ENCODE measurements around the gene IL10RB.

The IL10RB gene

DNA sequence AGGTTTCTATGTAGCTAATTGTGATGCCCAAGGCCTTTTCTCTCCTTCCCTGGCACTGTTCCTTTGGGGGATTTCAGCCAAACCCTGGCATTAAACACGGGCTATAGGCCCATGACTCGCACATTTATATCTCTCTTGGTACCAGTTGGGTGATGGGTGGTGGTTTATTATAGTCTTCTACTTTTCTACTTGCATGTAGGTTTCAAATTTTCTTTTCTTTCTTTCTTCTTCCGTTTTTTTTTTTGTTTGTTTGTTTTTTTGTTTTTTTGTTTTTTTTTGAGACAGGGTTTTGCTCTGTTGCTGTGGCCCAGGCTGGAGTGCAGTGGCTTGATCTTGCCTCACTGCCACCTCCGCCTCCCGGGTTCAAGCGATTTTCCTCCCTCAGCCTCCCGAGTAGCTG lies 1.1 kb downstream of the IL10RB start:
- peak; percentile 11 for DNase-seq (ENCODE audit: low read depth)

DNA sequence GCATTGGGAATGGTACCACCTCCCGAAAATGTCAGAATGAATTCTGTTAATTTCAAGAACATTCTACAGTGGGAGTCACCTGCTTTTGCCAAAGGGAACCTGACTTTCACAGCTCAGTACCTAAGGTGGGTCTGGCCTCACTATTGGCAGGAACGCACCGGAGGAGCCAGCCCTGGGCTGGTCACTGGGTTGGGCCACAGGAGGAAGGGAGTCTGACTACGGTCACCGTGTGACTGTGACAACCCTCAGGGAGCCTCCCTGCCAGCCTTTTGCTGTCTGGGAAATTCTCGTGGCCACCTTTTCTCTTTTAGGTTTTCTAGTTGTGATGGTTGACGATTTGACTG lies 2.2 kb downstream of the IL10RB start:
- DNase-seq (ENCODE audit: low read depth): no peak

DNA sequence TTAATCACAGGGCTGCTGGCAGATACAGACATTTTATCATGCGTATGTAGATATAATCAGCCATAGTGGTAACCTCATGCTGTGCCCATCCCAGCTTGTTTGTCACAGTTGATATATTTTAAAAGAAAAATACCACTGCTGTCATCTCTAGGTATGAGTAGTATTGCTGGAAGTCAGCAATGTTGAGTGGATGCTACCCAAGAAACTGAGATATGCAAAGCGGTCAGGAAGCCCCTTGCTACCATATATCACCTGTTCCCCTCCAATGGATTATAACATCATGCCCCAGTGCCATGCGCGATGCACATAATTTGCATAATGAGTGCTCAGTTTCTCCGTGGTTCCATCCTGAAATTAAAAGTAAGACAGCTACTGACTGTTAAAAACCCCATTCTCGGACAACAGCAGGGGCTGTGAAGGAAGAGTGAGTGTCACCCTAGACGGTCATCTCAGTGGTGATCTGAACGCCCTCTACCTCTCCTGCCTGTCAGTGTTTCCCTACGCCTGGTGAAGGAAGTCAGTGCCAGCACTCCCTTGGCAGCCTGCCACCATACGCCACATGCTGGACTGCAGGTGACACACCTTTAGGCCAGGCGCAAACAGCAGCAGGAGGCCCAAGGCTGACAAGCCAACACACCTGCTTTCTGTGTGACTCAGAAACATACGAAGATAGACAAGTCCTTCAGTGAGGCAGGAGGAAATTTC lies 2.7 kb downstream of the IL10RB start:
- DNase-seq (ENCODE audit: low read depth): no peak

DNA sequence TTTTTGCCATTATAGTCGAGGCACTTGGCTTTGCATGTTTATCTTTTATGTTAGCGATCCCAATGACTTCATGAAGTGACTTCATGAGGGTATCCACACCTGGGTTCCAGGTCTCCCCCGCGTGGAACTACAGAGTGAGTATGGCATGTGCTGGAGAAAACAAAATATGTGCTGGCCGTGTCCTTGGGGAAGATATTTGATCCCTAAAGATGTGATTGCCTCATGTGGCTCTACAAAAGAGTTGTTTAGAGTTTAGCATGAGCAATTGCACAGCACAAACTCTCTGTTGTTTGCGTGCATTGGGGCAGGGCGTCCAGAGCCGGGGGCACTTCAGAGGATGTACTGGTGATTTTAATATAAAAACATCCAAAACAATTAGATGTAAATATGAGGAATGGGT lies 4.8 kb downstream of the IL10RB start:
- no peak for DNase-seq (ENCODE audit: low read depth)

DNA sequence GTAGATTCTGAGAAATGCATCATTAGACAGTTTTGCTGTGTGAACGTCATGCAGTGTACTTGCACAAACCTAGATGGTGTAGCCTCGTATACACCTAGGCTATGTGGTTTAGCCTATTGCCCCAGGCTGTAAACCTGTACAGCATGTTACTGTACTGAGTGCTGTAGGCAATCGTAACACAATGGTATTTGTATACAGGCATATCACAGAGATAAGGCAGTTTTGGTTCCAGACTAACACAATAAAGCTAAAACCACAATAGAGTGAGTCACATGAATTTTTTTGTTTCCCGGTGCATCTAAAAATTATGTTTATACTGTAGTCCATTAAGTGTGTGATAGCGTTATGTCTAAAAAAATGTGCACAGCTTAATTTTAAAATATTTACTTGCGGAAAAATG lies 6.9 kb downstream of the IL10RB start:
- DNase-seq (ENCODE audit: low read depth): peak; percentile 34

DNA sequence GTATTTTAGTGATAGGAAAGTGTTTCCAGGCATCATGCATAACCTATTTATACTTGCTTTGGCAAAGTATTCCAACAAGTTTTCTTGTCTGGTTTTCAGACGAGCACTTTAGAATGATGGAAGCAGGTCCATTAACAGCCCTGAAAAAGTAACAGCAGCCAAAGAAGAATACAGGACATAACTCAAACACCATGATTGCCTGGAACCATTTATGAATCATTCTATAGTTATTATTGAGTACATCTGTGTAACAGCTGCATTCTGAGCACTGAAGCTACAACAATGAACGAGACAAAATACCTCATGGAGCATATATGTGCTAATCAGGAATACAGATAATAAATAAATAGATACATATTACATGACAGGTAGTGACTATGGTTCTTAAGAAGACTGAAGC lies 12.6 kb downstream of the IL10RB start:
- DNase-seq (ENCODE audit: low read depth): peak; percentile 34

DNA sequence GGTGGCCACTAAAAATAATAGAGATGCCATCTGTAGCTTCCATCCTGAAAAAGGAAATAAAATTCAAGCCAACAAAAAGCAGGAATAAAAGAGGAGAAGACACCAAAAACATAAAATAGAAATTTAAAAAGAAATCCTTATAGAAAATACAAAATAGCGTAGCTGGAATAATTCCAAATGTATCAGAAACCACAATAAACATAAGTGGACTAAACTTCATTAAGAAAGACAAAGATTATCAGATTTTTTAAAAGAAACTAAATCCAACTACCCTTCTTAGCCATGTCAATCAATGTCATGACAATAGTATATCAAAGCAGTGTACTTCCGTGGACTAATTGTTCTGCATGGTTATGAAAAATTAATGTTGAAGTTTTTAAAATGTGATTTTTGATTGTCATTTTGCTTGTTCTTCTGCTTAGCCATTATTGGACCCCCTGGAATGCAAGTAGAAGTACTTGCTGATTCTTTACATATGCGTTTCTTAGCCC lies 13.2 kb downstream of the IL10RB start:
- DNase-seq (ENCODE audit: low read depth): no peak

DNA sequence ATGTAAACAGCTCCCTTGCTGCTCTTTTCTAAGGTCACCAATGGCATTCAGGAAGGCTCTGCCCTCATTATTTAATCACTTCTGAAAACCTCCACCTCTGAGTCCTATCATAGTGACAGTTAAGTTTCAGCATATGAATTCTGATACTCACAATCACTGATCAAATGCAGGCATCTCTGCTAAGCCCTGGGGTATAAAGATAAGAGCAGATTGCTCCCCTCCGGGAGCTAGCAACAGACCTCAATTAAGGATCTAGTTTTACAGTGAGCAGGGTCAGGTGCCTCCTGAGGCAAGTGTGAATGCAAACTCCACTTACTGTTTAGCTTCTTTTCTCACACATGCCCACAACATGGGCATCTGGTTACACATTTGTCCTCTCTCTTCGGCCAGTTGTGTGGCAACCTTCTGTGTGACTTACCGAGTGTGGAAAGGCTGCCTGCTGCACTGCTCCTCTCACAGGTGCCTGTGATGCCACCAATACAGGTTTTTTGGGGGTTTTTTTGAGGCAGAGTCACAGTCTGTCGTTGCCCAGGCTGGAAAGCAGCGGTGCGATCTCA lies 15.0 kb downstream of the IL10RB start:
- no peak for DNase-seq (ENCODE audit: low read depth)

DNA sequence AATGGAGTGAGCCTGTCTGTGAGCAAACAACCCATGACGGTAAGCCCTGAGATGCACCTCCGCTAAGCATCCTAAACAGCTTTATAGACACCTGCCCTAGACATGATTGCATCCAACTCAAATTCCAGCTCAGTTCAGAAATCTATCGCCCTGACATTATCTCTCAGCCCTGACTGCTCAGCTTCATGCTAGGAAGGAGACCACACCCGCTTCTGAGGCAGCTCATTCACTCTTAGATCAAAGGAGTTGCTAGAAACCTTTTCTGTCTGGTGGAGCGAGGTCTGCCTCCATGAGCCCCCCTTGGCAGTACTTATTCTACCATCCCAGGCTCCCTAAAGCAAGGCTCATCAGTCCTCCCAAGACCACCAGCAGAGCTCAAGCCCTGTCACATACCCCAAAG lies 17.0 kb downstream of the IL10RB start:
- DNase-seq (ENCODE audit: low read depth): no peak

DNA sequence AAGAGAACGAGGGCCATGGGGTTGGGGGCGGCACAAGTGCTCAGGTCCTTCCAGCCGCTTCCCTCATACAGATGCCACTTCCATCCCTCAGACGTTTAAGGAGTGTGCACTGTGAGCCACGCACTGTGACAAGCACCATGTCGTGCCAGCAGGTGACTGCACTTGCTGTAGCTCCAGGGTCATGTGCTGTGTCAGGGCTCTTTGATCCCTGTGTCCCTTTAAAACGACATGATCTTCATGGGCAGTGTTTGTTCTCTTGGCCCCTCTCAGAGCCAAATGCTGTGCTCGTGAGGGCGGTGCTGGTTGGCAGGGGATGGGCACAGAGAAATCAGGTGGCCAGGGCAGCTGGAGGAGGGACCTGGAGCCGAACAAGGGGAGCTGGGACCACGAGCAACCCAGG lies 19.9 kb downstream of the IL10RB start:
- no peak for DNase-seq (ENCODE audit: low read depth)

DNA sequence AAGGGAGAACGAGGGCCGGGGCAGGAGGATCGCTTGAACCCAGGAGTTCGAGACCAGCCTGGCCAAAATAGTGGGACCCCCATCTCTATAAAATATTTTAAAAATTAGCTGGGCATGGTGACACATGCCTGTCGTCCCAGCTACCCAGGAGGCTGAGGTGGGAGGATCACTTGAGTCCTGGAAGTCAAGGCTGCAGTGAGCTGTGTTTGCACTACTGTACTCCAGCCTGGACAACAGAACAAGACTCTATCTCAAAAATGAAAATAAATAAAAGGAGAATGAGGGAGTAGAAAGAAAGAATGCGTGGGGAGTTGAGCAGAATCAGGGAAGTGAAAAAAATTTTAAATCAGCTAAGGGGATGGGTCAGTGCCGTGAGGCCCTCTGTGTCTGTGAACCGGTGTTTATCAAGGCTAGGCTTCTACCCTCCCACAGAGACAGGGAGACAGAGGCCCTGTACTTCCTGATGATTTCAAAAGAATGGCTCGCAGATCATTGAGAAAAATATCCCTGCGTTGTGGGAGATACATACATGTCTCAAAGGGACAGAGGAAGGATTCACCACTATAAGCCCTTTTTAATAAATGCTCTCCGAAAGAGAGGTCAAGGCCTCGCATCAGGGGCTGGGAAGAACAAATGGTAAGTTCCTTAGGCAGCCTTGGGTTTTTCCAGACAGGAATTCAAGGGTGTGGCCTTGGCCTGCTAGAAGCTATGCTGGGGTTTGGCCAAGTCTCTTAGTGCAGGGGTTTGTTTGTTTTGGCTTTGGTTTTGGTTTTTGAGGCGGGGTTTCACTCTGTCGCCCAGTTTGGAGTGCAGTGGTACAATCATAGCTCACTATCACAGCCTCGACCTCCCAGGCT lies 20.7 kb downstream of the IL10RB start:
- peak; percentile 82 for DNase-seq (ENCODE audit: low read depth)

DNA sequence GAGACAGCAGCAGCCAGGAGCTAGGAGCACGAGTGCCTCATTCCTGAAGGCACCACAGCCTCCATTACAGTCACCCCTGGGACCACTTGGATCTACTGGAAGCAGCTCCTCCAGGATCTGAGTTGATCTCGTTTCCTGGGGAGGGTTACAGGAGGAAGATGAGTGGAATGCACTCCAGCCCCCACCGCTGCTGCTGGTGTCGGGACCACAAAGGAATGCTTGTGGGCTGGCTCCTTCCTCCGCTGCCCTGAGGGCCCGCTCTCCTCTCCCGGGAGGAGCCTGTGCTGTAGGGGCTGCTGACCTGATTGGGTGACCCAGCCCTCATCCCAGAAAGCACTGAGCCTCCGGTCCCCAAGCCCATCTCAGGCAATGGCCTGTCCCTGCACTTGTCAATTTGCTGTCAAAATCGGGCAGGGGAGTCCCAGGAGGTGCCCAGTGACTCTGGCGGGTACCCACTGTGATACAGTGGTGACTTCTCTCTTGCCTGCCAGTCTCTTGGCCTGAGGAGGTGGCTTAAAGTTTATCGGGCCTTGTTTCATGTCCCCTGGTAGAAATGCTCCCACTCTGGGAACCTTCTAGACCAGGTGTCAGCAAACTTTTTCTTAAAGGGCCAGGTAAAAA lies 23.1 kb downstream of the IL10RB start:
- peak; percentile 85 for DNase-seq (ENCODE audit: low read depth)

DNA sequence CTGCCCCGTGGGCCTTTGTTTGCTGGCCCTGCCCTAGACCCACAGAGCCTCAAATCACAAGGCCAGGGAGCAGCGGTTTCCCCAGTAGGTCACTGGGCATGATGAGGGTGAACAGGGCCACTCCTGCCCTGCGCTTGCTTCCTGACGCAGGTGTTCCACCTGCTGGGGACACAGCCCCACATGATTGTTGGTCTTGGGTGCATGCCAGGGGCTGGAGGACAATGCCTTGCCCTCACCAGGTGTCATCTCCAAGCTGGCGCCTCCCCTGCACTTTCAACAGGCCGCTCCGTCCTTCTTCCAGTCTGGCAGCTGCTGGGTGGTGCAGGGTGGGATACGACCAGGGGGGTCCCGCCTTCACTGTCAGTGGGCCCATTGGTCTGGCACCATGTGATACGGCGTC lies 24.3 kb downstream of the IL10RB start:
- no peak for DNase-seq (ENCODE audit: low read depth)

DNA sequence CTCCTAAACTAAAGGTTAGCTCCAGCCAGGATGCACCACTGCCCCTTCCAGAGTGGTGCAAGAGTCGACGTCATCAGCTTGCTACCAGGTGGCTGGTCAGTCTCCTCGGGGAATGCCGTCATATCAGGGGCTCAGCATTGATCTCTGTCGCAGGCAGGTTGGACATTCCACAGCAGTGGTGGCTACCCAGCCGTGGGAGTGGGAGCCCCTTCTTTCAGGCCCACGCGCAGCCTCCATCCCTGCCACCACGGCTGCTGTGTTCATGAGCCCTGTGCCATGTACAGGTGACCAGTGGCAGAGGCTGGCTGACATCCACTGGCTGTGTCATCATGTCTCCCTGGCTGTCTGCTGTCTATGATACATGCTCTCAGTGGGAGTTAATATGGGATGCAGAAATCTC lies 25.5 kb downstream of the IL10RB start:
- DNase-seq (ENCODE audit: low read depth): no peak

DNA sequence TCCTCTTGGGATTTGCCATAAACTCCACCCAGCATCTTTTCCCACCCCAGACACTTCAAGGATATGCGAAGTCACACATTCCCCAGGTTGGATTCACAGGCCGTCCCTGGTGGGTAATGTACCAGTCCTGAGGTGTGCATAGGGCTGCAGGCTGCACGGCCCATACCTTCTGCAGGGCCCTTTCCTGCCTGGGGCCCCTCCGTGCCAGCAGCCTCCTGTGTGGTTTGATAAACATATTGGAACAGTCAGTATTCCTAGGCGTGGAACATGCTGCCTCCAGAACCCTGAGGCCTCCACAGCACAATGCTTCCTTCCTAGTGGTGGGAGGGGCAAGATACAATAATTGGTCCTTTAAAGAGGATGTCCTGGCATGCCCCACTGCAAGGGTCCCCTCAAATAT lies 26.6 kb downstream of the IL10RB start:
- no peak for DNase-seq (ENCODE audit: low read depth)

DNA sequence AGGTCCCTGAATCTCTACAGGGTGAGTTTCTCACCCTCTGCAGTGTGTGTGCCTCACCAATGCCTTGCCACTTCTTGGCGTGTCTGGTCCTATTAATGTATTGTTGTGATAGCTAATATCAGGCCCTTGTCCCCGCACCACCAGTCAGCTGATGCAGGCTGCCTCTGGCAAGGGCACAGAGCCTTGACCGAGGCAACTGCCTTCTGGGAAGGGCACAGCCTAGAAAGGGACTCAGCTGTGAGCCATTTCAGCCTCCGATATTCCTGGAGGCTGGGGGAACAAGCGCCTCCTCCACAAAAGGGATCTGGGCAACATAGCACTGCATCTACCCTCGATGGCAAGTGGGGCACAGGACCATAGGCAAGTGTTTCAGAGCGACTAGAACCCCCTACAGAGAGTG lies 27.0 kb downstream of the IL10RB start:
- DNase-seq (ENCODE audit: low read depth): no peak

DNA sequence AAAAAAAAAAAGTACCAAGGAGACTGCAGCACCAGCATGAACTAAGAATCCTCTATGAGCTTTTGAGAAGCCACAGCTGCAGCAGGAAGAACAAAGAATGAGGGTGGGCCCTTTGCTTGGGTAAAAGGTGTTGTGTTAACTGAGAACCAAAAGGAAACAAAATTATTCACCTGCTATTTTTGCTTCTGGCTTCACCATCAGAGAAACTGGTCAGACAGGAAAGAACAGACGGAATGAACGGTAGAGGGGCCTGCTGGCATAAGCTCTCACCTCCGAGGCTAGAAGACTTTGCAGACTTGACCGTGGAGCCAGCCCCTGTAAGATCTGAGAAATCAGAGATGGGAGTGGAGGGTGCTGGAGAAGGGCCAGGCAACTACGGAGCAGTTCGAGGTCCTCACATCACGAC lies 27.6 kb downstream of the IL10RB start:
- DNase-seq (ENCODE audit: low read depth): no peak

DNA sequence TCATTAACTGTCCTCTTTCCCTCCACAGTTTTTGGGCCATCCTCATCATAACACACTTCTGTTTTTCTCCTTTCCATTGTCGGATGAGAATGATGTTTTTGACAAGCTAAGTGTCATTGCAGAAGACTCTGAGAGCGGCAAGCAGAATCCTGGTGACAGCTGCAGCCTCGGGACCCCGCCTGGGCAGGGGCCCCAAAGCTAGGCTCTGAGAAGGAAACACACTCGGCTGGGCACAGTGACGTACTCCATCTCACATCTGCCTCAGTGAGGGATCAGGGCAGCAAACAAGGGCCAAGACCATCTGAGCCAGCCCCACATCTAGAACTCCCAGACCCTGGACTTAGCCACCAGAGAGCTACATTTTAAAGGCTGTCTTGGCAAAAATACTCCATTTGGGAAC lies 30.0 kb downstream of the IL10RB start:
- no peak for DNase-seq (ENCODE audit: low read depth)

DNA sequence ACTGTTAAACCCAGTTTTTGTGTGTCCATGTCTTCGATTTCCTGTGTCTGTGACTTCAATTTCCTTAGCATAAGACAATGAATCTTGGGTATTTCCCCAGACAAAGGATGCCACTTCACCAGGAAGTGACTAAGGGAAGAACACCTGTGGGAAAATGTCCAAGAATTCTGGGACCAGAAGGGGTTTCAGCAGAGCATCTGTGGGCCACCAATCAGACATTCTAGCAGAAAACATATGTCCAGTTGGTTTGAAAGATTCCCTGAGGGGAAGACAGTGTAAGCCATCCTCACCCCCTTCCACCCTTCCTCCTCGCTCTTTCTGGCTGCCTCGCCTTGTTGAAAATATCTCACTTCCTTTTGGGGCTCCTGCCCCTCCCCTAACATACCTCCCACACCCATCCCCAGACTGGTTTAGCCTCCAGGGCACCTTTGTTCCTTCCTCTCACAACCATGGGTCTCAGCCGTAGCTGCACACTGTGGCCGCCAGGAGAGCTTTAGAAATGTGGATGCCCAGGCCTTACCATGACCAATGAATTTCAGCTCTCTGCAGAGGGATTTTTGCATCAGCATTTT lies 33.1 kb downstream of the IL10RB start:
- DNase-seq (ENCODE audit: low read depth): no peak

DNA sequence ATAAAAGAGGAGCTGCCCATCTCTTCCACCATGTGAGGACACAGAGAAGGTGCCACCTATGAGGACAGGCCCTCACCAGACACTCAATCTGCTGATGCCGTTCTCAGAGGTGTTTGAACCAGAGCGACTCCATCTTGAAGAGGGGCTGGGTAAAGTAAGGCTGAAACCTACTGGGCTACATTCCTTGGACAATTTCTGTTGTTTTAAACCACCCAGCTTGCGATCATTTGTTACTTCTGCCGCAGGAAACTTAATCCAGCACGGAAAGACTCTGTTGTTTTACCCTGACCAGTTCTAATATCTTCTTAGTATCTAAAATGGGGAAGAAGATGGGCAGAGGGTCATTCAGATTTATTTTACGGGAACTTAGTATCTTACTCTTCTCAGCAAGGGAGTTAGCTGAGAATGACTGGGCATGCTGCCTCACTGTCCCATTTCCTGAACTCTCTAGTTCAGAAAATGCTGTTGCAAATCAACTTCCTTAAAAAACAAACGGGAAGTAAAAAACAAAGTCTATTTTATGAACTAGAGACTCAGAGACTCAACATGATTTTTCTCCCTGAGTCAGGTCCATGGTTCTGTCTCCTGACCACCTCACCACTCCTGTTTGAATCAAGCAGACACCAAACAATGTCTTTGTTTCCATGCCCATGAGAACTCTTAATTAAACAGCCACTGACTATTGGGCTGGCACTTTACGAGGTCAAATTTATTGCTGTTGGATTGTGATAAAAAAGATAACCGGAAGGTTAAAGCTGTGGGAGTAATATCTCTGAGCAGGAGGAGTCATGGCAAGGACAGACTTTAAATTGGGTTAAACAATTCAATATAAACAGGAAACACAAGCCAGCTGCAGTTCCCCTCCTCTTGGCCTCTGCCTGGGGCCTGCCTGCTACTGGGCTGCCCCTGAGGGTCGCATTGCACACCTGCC lies 34.8 kb downstream of the IL10RB start:
- DNase-seq (ENCODE audit: low read depth): peak; percentile 22

DNA sequence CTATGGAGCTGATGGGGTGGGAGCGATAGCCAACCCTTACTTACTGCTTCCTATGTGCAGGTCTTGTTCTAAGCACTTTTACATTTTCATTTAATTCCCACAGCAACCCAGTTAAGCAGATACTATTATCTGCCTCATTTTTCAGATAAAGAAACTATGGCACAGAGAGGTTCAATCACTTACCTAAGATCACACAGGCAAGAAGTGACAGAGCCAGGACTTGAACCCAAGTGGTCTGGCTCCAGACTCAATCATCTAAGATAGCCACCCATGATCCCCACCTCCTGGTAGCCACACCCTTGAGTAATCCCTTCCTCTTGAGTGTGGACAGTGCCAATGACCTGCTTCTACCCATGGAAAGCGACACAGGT lies 35.5 kb downstream of the IL10RB start:
- no peak for DNase-seq (ENCODE audit: low read depth)

Measured in EH (cell line).